HEK293 (cell line): ENCODE data around the gene COASY.

Experiments
- CTCF ChIA-PET: fragments of 350-600 bp; formaldehyde crosslinking; extraction: SDS; loops from one replicate; lab custom pipeline; 2021; ENCODE audit warnings: antibody characterized with exemption; lab: Yijun Ruan, JAX
- POLR2A ChIA-PET: fragments of 300-600 bp; formaldehyde crosslinking; extraction: SDS; loops from one replicate; lab custom pipeline; 2020; ENCODE audit warnings: antibody characterized with exemption, inconsistent platforms; lab: Yijun Ruan, JAX
- H3K27ac ChIP-seq: fragments of 200-500 bp; sonication (Bioruptor generic); 2 replicates; pipeline ENCODE4 v1.5.1; 2014; ENCODE audit warnings: low read depth, low read length, control low read depth, inconsistent platforms; ENCODE audit errors: extremely low read depth
- H3K36me3 ChIP-seq, 2 experiments: fragments of 200-500 bp in 1 of 2; sonication (Bioruptor generic) in 1 of 2; 1 replicate in 1 of 2; 2 replicates in 1 of 2; pipeline ENCODE4 v1.5.1; 2014 to 2017; ENCODE audit warnings: inconsistent platforms in 2 of 2, low read length in 2 of 2; ENCODE audit not compliant: control insufficient read depth in 2 of 2, insufficient read depth in 1 of 2
- H3K4me1 ChIP-seq: fragments of 200-500 bp; sonication (Bioruptor generic); 2 replicates; pipeline ENCODE4 v1.5.1; 2014; ENCODE audit warnings: mild to moderate bottlenecking, low read length, inconsistent platforms; ENCODE audit not compliant: control insufficient read depth, insufficient read depth
- H3K4me3 ChIP-seq: 2 replicates; pipeline ENCODE4 v1.5.1; 2011; ENCODE audit warnings: low read depth, mild to moderate bottlenecking, control low read depth, low read length, moderate library complexity
- H3K9me3 ChIP-seq: fragments of 200-500 bp; sonication (Bioruptor generic); 2 replicates; pipeline ENCODE4 v1.5.1; 2014; ENCODE audit warnings: low read depth, low read length, inconsistent platforms; ENCODE audit not compliant: control insufficient read depth, insufficient read depth
- BCL11B ChIP-seq: fragments of 450-650 bp; formaldehyde crosslinking; IDR thresholded peaks from 2 replicates; pipeline ENCODE4 v1.5.1; 2016; ENCODE audit warnings: low read depth, missing biosample characterization, missing genetic modification characterization
- EGR2 ChIP-seq: fragments of 450-650 bp; formaldehyde crosslinking; IDR thresholded peaks from 2 replicates; pipeline ENCODE4 v1.5.1; 2016; ENCODE audit warnings: low read depth, missing biosample characterization, missing genetic modification characterization
- KLF8 ChIP-seq: fragments of 450-650 bp; formaldehyde crosslinking; IDR thresholded peaks from 2 replicates; pipeline ENCODE4 v1.5.1; 2016; ENCODE audit warnings: missing biosample characterization, missing genetic modification characterization
- RBAK ChIP-seq: fragments of 450-650 bp; formaldehyde crosslinking; IDR thresholded peaks from 2 replicates; pipeline ENCODE4 v1.5.1; 2016; ENCODE audit warnings: missing biosample characterization, missing genetic modification characterization
- REPIN1 ChIP-seq: fragments of 450-650 bp; formaldehyde crosslinking; IDR thresholded peaks from 2 replicates; pipeline ENCODE4 v1.5.1; 2017; ENCODE audit warnings: missing biosample characterization, missing genetic modification characterization, low read depth
- SP3 ChIP-seq: fragments of 450-650 bp; formaldehyde crosslinking; IDR thresholded peaks from 2 replicates; pipeline ENCODE4 v1.5.1; 2016; ENCODE audit warnings: missing biosample characterization, missing genetic modification characterization
- ZBTB17 ChIP-seq: fragments of 450-650 bp; formaldehyde crosslinking; IDR thresholded peaks from 2 replicates; pipeline ENCODE4 v1.5.1; 2016; ENCODE audit warnings: missing biosample characterization, missing genetic modification characterization
- ZBTB20 ChIP-seq: fragments of 450-650 bp; formaldehyde crosslinking; IDR thresholded peaks from 2 replicates; pipeline ENCODE4 v1.5.1; 2016; ENCODE audit warnings: missing biosample characterization, missing genetic modification characterization
- ZBTB7A ChIP-seq: fragments of 450-650 bp; formaldehyde crosslinking; IDR thresholded peaks from 2 replicates; pipeline ENCODE4 v1.5.1; 2016; ENCODE audit warnings: low read depth, missing biosample characterization, missing genetic modification characterization
- ZFHX2 ChIP-seq: fragments of 450-650 bp; formaldehyde crosslinking; conservative IDR thresholded peaks from 2 replicates; pipeline ENCODE4 v1.5.1; 2016; ENCODE audit warnings: missing biosample characterization, missing genetic modification characterization
- ZNF2 ChIP-seq: fragments of 450-650 bp; formaldehyde crosslinking; IDR thresholded peaks from 2 replicates; pipeline ENCODE4 v1.5.1; 2016; ENCODE audit warnings: missing biosample characterization, missing genetic modification characterization
- ZNF335 ChIP-seq: fragments of 450-650 bp; formaldehyde crosslinking; conservative IDR thresholded peaks from 2 replicates; pipeline ENCODE4 v1.5.1; 2016; ENCODE audit warnings: missing biosample characterization, missing genetic modification characterization
- ZNF341 ChIP-seq: fragments of 450-650 bp; formaldehyde crosslinking; IDR thresholded peaks from 2 replicates; pipeline ENCODE4; 2016; ENCODE audit warnings: low read depth, missing biosample characterization, missing genetic modification characterization
- ZNF391 ChIP-seq: fragments of 450-650 bp; formaldehyde crosslinking; IDR thresholded peaks from 2 replicates; pipeline ENCODE4 v1.5.1; 2016; ENCODE audit warnings: low read depth, missing biosample characterization, missing genetic modification characterization, borderline replicate concordance
- ZNF561 ChIP-seq: fragments of 450-650 bp; IDR thresholded peaks from 2 replicates; pipeline ENCODE4 v1.5.1; 2018; ENCODE audit warnings: missing biosample characterization, missing genetic modification characterization, borderline replicate concordance
- ZNF600 ChIP-seq: fragments of 450-650 bp; formaldehyde crosslinking; IDR thresholded peaks from 2 replicates; pipeline ENCODE4 v1.5.1; 2016; ENCODE audit warnings: missing biosample characterization, missing genetic modification characterization
- ZNF610 ChIP-seq: fragments of 450-650 bp; formaldehyde crosslinking; IDR thresholded peaks from 2 replicates; pipeline ENCODE4 v1.5.1; 2016; ENCODE audit warnings: missing biosample characterization, missing genetic modification characterization, borderline replicate concordance
- ZNF623 ChIP-seq: fragments of 450-650 bp; formaldehyde crosslinking; IDR thresholded peaks from 2 replicates; pipeline ENCODE4 v1.5.1; 2016; ENCODE audit warnings: missing biosample characterization, missing genetic modification characterization
- ZNF629 ChIP-seq: fragments of 450-650 bp; formaldehyde crosslinking; IDR thresholded peaks from 2 replicates; pipeline ENCODE4 v1.5.1; 2017; ENCODE audit warnings: missing biosample characterization, missing genetic modification characterization
- ZNF843 ChIP-seq: fragments of 450-650 bp; formaldehyde crosslinking; IDR thresholded peaks from 2 replicates; pipeline ENCODE4 v1.5.1; 2016; ENCODE audit warnings: missing biosample characterization, missing genetic modification characterization
- ZSCAN30 ChIP-seq: fragments of 450-650 bp; IDR thresholded peaks from 2 replicates; pipeline ENCODE4 v1.5.1; 2018; ENCODE audit warnings: missing biosample characterization, mild to moderate bottlenecking, missing genetic modification characterization, moderate library complexity
- TF ChIP-seq, protein P1 (sequence below): fragments of 450-650 bp; formaldehyde crosslinking; IDR thresholded peaks from 2 replicates; pipeline ENCODE4 v1.5.1; 2016; ENCODE audit warnings: missing biosample characterization, missing genetic modification characterization
- TF ChIP-seq, protein P2 (sequence below): fragments of 450-650 bp; formaldehyde crosslinking; IDR thresholded peaks from 2 replicates; pipeline ENCODE4 v1.5.1; 2016; ENCODE audit warnings: missing biosample characterization, missing genetic modification characterization
- TF ChIP-seq, protein P3 (sequence below): fragments of 450-650 bp; formaldehyde crosslinking; IDR thresholded peaks from 2 replicates; pipeline ENCODE4 v1.5.1; 2016; ENCODE audit warnings: missing biosample characterization, missing genetic modification characterization
- TF ChIP-seq, protein P4 (sequence below): fragments of 450-650 bp; formaldehyde crosslinking; IDR thresholded peaks from 2 replicates; pipeline ENCODE4 v1.5.1; 2016; ENCODE audit warnings: missing biosample characterization, missing genetic modification characterization
- TF ChIP-seq, protein P5 (sequence below): fragments of 450-650 bp; formaldehyde crosslinking; optimal IDR thresholded peaks from 2 replicates; pipeline ENCODE3; 2016; ENCODE audit warnings: missing biosample characterization, mild to moderate bottlenecking, missing genetic modification characterization
- TF ChIP-seq, protein P6 (sequence below): fragments of 450-650 bp; formaldehyde crosslinking; IDR thresholded peaks from 2 replicates; pipeline ENCODE4 v1.5.1; 2016; ENCODE audit warnings: missing biosample characterization, missing genetic modification characterization

COASY gene

DNA sequence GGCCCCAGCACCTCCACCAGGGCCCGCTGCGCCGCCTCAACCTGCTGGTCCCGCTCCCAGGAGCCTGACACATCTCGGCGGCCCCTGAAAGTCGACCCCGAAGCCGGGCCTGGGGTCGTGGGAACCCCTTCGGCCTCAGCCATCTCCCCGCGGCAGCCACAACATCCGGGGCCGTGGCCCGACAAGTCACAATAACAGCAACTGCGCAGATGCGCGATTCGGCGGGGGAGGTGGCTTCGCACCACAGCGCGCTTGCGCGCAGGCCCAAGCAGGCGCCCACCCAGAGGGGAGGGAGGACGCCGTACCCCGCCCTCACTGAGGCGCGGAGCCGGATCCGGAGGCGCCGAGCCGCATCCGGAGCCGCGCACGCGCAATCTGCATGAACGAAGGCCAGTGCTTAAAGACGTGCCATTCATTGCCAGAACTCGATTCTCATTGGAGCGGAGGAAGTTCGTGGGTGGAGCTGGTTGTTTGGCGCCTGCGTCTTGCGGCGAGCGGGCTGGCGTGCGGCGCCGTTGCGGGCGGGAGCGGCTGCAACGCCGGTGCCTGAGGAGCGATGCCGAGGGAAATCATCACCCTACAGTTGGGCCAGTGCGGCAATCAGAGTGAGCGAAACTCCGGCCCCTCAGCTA lies 47.4 kb downstream of the COASY start, which contains the start of the genes RETREG3 and TUBG1:
Gene RETREG3 (minus strand): TSS at position 193 of the 632 bp plus-strand sequence. CDS start 50 bp downstream, at position 143.
Gene TUBG1 (plus strand): TSS at position 502 of the 632 bp plus-strand sequence. CDS start 55 bp downstream, at position 557.
- ChIA-PET CTCF (interaction anchor here (0.6 to 2.5 kb wide), 5 partner anchors 13 to 226 kb away, joined by 3 to 12 read pairs (median 3); partner anchors contain the start of gene PSMC3IP), POLR2A (interaction anchor here (0.5 to 3.0 kb wide), 40 partner anchors 9 to 389 kb away, joined by 3 to 56 read pairs (median 5); partner anchors contain the start of genes BECN1, CCR10, NAGLU and PLEKHH3)
- H3K4me3 ChIP-seq, result peak within 1 kb of the TSS; percentile 76
- peak within 1 kb of the TSS; percentile 78 for H3K27ac ChIP-seq
- no peaks in the 10 kb centered on the region for H3K9me3 ChIP-seq
- H3K4me1 ChIP-seq, result peaks cover 14% of the 10 kb centered on the region
- peaks cover 17 to 31% of the 10 kb centered on the region in 2 experiments for H3K36me3 ChIP-seq
- TF ChIP-seq SP3 (tag by site-specific recombination), result peak; percentile 77
- TF ChIP-seq, protein P1, sequence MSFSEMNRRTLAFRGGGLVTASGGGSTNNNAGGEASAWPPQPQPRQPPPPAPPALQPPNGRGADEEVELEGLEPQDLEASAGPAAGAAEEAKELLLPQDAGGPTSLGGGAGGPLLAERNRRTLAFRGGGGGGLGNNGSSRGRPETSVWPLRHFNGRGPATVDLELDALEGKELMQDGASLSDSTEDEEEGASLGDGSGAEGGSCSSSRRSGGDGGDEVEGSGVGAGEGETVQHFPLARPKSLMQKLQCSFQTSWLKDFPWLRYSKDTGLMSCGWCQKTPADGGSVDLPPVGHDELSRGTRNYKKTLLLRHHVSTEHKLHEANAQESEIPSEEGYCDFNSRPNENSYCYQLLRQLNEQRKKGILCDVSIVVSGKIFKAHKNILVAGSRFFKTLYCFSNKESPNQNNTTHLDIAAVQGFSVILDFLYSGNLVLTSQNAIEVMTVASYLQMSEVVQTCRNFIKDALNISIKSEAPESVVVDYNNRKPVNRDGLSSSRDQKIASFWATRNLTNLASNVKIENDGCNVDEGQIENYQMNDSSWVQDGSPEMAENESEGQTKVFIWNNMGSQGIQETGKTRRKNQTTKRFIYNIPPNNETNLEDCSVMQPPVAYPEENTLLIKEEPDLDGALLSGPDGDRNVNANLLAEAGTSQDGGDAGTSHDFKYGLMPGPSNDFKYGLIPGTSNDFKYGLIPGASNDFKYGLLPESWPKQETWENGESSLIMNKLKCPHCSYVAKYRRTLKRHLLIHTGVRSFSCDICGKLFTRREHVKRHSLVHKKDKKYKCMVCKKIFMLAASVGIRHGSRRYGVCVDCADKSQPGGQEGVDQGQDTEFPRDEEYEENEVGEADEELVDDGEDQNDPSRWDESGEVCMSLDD, result peak; percentile 74
- TF ChIP-seq REPIN1 (tag by site-specific recombination), result peak; percentile 44; the same call in 1 of the 2 replicates
- TF ChIP-seq ZNF843 (tag by site-specific recombination), result 0 out of 2 replicates have a peak, but pooled peaks have one; percentile 13
- TF ChIP-seq ZBTB7A (tag by site-specific recombination), result peak; percentile 83
- TF ChIP-seq EGR2 (tag by site-specific recombination), result peak; percentile 70
- TF ChIP-seq ZNF2 (tag by site-specific recombination), result 0 out of 2 replicates have a peak, but pooled peaks have one; percentile 55
- peak; percentile 32; the same call in 1 of the 2 replicates for TF ChIP-seq KLF8 (tag by site-specific recombination)
- TF ChIP-seq, protein P2, sequence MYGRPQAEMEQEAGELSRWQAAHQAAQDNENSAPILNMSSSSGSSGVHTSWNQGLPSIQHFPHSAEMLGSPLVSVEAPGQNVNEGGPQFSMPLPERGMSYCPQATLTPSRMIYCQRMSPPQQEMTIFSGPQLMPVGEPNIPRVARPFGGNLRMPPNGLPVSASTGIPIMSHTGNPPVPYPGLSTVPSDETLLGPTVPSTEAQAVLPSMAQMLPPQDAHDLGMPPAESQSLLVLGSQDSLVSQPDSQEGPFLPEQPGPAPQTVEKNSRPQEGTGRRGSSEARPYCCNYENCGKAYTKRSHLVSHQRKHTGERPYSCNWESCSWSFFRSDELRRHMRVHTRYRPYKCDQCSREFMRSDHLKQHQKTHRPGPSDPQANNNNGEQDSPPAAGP (tag by site-specific recombination), result no peak
- TF ChIP-seq ZNF600 (tag by site-specific recombination), result peak; percentile 17
- TF ChIP-seq ZNF610 (tag by site-specific recombination), result peak; percentile 87; the same call in 1 of the 2 replicates
- 0 out of 2 replicates have a peak, but pooled peaks have one; percentile 9 for TF ChIP-seq BCL11B (tag by site-specific recombination)
- TF ChIP-seq ZNF391 (tag by site-specific recombination), result 0 out of 2 replicates have a peak, but pooled peaks have one; percentile 48
- peak; percentile 86 for TF ChIP-seq ZBTB17 (tag by site-specific recombination)
- TF ChIP-seq ZNF335 (tag by site-specific recombination), result peak; percentile 65
- no peak for TF ChIP-seq ZNF623 (tag by site-specific recombination)
- TF ChIP-seq ZNF341, result peak; percentile 68
- TF ChIP-seq ZSCAN30 (tag by site-specific recombination), result peak; percentile 45; the same call in 1 of the 2 replicates
- peak; percentile 25; the same call in 1 of the 2 replicates for TF ChIP-seq ZBTB20 (tag by site-specific recombination)
- TF ChIP-seq, protein P3, sequence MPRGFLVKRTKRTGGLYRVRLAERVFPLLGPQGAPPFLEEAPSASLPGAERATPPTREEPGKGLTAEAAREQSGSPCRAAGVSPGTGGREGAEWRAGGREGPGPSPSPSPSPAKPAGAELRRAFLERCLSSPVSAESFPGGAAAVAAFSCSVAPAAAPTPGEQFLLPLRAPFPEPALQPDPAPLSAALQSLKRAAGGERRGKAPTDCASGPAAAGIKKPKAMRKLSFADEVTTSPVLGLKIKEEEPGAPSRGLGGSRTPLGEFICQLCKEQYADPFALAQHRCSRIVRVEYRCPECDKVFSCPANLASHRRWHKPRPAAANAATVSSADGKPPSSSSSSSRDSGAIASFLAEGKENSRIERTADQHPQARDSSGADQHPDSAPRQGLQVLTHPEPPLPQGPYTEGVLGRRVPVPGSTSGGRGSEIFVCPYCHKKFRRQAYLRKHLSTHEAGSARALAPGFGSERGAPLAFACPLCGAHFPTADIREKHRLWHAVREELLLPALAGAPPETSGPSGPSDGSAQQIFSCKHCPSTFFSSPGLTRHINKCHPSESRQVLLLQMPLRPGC (tag by site-specific recombination), result no peak
- TF ChIP-seq, protein P4, sequence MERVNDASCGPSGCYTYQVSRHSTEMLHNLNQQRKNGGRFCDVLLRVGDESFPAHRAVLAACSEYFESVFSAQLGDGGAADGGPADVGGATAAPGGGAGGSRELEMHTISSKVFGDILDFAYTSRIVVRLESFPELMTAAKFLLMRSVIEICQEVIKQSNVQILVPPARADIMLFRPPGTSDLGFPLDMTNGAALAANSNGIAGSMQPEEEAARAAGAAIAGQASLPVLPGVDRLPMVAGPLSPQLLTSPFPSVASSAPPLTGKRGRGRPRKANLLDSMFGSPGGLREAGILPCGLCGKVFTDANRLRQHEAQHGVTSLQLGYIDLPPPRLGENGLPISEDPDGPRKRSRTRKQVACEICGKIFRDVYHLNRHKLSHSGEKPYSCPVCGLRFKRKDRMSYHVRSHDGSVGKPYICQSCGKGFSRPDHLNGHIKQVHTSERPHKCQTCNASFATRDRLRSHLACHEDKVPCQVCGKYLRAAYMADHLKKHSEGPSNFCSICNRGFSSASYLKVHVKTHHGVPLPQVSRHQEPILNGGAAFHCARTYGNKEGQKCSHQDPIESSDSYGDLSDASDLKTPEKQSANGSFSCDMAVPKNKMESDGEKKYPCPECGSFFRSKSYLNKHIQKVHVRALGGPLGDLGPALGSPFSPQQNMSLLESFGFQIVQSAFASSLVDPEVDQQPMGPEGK (tag by site-specific recombination), result peak; percentile 90
- peak; percentile 92 for TF ChIP-seq ZNF561 (tag by site-specific recombination)
- no peak for TF ChIP-seq RBAK (tag by site-specific recombination)
- TF ChIP-seq ZFHX2 (tag by site-specific recombination), result peak; percentile 74
- no peak; the same call in 1 of the 2 replicates for TF ChIP-seq ZNF629 (tag by site-specific recombination)
- TF ChIP-seq, protein P5, sequence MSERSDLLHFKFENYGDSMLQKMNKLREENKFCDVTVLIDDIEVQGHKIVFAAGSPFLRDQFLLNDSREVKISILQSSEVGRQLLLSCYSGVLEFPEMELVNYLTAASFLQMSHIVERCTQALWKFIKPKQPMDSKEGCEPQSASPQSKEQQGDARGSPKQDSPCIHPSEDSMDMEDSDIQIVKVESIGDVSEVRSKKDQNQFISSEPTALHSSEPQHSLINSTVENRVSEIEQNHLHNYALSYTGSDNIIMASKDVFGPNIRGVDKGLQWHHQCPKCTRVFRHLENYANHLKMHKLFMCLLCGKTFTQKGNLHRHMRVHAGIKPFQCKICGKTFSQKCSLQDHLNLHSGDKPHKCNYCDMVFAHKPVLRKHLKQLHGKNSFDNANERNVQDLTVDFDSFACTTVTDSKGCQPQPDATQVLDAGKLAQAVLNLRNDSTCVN (tag by site-specific recombination), result peak; percentile 99
- TF ChIP-seq, protein P6, sequence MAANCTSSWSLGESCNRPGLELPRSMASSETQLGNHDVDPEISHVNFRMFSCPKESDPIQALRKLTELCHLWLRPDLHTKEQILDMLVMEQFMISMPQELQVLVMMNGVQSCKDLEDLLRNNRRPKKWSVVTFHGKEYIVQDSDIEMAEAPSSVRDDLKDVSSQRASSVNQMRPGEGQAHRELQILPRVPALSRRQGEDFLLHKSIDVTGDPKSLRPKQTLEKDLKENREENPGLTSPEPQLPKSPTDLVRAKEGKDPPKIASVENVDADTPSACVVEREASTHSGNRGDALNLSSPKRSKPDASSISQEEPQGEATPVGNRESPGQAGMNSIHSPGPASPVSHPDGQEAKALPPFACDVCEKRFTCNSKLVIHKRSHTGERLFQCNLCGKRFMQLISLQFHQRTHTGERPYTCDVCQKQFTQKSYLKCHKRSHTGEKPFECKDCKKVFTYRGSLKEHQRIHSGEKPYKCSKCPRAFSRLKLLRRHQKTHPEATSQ (tag by site-specific recombination), result no peak
